Measurements from ENCODE around the gene KRT24.
"Not testable (repeated sequence)": the region's sequence is repeated elsewhere in the genome, so short reads cannot be mapped to it uniquely, and the experiment has no call there.

Gene KRT24

GRCh38 chr17:40703652-40704051 is at the start of gene KRT24:
KRT24 (minus strand) TSS chr17:40703752; CDS start chr17:40703693, 59 bp downstream.
- DNase-seq, result no peak

- DNase-seq, result no peak
Measured at GRCh38 chr17:40751065-40751464, 47.5 kb upstream of the KRT24 start.

GRCh38 chr17:40750391-40750790 is 46.8 kb upstream of the KRT24 start:
- DNase-seq, result no peak

GRCh38 chr17:40748666-40749065 is 45.1 kb upstream of the KRT24 start:
- not testable (repeated sequence) for DNase-seq

GRCh38 chr17:40738553-40738952 is 35.0 kb upstream of the KRT24 start:
- no peak for DNase-seq

GRCh38 chr17:40735016-40735415 is 31.5 kb upstream of the KRT24 start:
- no peak for DNase-seq

- no peak for DNase-seq
Measured at GRCh38 chr17:40734018-40734417, 30.5 kb upstream of the KRT24 start.

GRCh38 chr17:40730970-40731369 is 27.4 kb upstream of the KRT24 start:
- DNase-seq, result no peak

- no peak for DNase-seq
Measured at GRCh38 chr17:40727447-40728231, 24.1 kb upstream of the KRT24 start.

GRCh38 chr17:40726919-40727318 is 23.4 kb upstream of the KRT24 start:
- DNase-seq, result no peak

- DNase-seq, result no peak
Measured at GRCh38 chr17:40724656-40725055, 21.1 kb upstream of the KRT24 start.

GRCh38 chr17:40722241-40722640 is 18.7 kb upstream of the KRT24 start:
- no peak for DNase-seq

GRCh38 chr17:40720899-40721298 is 17.3 kb upstream of the KRT24 start:
- no peak for DNase-seq

GRCh38 chr17:40718930-40719329 is 15.4 kb upstream of the KRT24 start:
- DNase-seq, result no peak

- no peak for DNase-seq
Measured at GRCh38 chr17:40717776-40718175, 14.2 kb upstream of the KRT24 start.

GRCh38 chr17:40714473-40714872 is 10.9 kb upstream of the KRT24 start:
- DNase-seq, result no peak

- no peak for DNase-seq
Measured at GRCh38 chr17:40707745-40708144, 4.2 kb upstream of the KRT24 start.

GRCh38 chr17:40705584-40705983 is 2.0 kb upstream of the KRT24 start:
- no peak for DNase-seq

GRCh38 chr17:40702271-40702670 is 1.3 kb downstream of the KRT24 start:
- no peak for DNase-seq

- no peak for DNase-seq
Measured at GRCh38 chr17:40699853-40700252, 3.7 kb downstream of the KRT24 start.

GRCh38 chr17:40699371-40699770 is 4.2 kb downstream of the KRT24 start:
- no peak for DNase-seq

GRCh38 chr17:40697297-40697696 is 6.3 kb downstream of the KRT24 start:
- no peak for DNase-seq

GRCh38 chr17:40696651-40697072 is 6.9 kb downstream of the KRT24 start:
- DNase-seq, result no peak

- no peak for DNase-seq
Measured at GRCh38 chr17:40695874-40696472, 7.6 kb downstream of the KRT24 start.

- DNase-seq, result no peak
Measured at GRCh38 chr17:40694584-40694983, 9.0 kb downstream of the KRT24 start.

Data from stimulated activated CD4-positive, alpha-beta T cell treated with anti-CD3 and anti-CD28 coated beads, Interleukin-1b, Interleukin-23, amount 100 ng/mL, for 48 hours (primary cell).